A673 (cell line): ENCODE results near the gene ERFL. TPM values are rescaled to one million over a fixed set of nuclear protein-coding genes. Genes with fewer than 3 reads are reported as not detected.

Experiments used
- BruUV-seq: library from RNA; stranded (reverse); fragments of 400-500 nt; replicated peaks from 2 replicates; lab custom pipeline; 2021; lab: Mats Ljungman, UMichigan
- CTCF ChIA-PET: fragments of 300-600 bp; sonication (Branson Sonifier 250); formaldehyde crosslinking; loops from one replicate; lab custom pipeline; 2022; ENCODE audit warnings: antibody characterized with exemption; lab: Charles Lee
- POLR2A ChIA-PET: fragments of 300-600 bp; sonication (Branson Sonifier 250); formaldehyde crosslinking; loops from one replicate; lab custom pipeline; 2022; ENCODE audit warnings: antibody characterized with exemption; ENCODE audit not compliant: low non-redundant PET; lab: Charles Lee
- DNase-seq: peaks from one replicate; pipeline ENCODE4 v3.0.0-alpha.2; 2015; ENCODE audit warnings: low spot score
- H3K27ac ChIP-seq: fragments of 200-600 bp; sonication (generic); 2 replicates; pipeline ENCODE4 v1.5.1; 2016; ENCODE audit warnings: mixed run types, low read depth, mild to moderate bottlenecking, mixed read lengths, antibody characterized with exemption, low read length; ENCODE audit not compliant: poor library complexity, severe bottlenecking
- H3K27me3 ChIP-seq: fragments of 200-600 bp; sonication (generic); replicated peaks from 2 replicates; pipeline ENCODE4 v1.6.1; 2017; ENCODE audit warnings: mixed run types, low read depth, mild to moderate bottlenecking, mixed read lengths, antibody characterized with exemption, low read length; ENCODE audit not compliant: insufficient read depth, poor library complexity
- H3K36me3 ChIP-seq: fragments of 200-600 bp; sonication (generic); 2 replicates; pipeline ENCODE4 v1.6.1; 2016; ENCODE audit warnings: mixed run types, mild to moderate bottlenecking, mixed read lengths, antibody characterized with exemption, low read length; ENCODE audit not compliant: insufficient read depth, poor library complexity, severe bottlenecking
- H3K4me1 ChIP-seq: fragments of 200-600 bp; sonication (generic); 2 replicates; pipeline ENCODE4 v1.6.1; 2017; ENCODE audit warnings: mixed run types, mild to moderate bottlenecking, mixed read lengths, antibody characterized with exemption, low read length; ENCODE audit not compliant: insufficient read depth, poor library complexity, severe bottlenecking
- H3K4me3 ChIP-seq: fragments of 200-600 bp; sonication (generic); 2 replicates; pipeline ENCODE4 v1.5.1; 2016; ENCODE audit warnings: low read depth, mixed run types, mild to moderate bottlenecking, mixed read lengths, low read length; ENCODE audit not compliant: poor library complexity, severe bottlenecking
- H3K9me3 ChIP-seq: fragments of 200-600 bp; sonication (generic); 2 replicates; pipeline ENCODE4 v1.6.1; 2016; ENCODE audit warnings: mixed run types, low read depth, mild to moderate bottlenecking, mixed read lengths, antibody characterized with exemption, low read length; ENCODE audit not compliant: poor library complexity, severe bottlenecking
- CTCF ChIP-seq: fragments of 300-800, 200-600 bp; sonication (generic); conservative IDR thresholded peaks from 2 replicates; pipeline ENCODE4 v1.5.1; 2017; ENCODE audit warnings: low read depth, mild to moderate bottlenecking, antibody characterized with exemption, low read length, moderate library complexity, mixed read lengths
- EZH2 ChIP-seq: fragments of 200-600 bp; sonication (generic); IDR thresholded peaks from 2 replicates; pipeline ENCODE4 v1.6.1; 2017; ENCODE audit warnings: borderline replicate concordance, low read depth, mild to moderate bottlenecking, mixed read lengths, antibody characterized with exemption, low read length; ENCODE audit not compliant: poor library complexity, severe bottlenecking
- intact Hi-C: fragments of 100-400 bp; cut with micrococcal nuclease; formaldehyde crosslinking; loops from one replicate; pipeline ENCODE4 v1.10.0; 2022; ENCODE audit not compliant: unreplicated experiment
- total RNA-seq: library from RNA; stranded (reverse); gene quantifications from 2 replicates; pipeline ENCODE4 v1.2.3, GENCODE V29; 2021

The ERFL gene
- total RNA-seq, 1 experiment from 2014 or later, result 0.95 TPM

- intact Hi-C loops, result no loop called here
- ChIA-PET CTCF (no interaction called here), POLR2A (no interaction called here)
- Histone ChIP-seq H3K27me3 (no peaks in the 10 kb centered on the region), H3K4me3 (no peak overlapping the region), H3K27ac (no peak overlapping the region), H3K4me1 (peaks cover 14% of the 10 kb centered on the region), H3K9me3 (no peaks in the 10 kb centered on the region), H3K36me3 (no peaks in the 10 kb centered on the region)
- BruUV-seq, result no TSS peak
- TF ChIP-seq EZH2 (no peak), CTCF (no peak)
- no peak for DNase-seq
These were observed 3.8 kb downstream of the ERFL start for GRCh38 chr19:41924151-41925145.

GRCh38 chr19:41923045-41923788, 5.0 kb downstream of the ERFL start:
- CTCF ChIA-PET, result no interaction called here

GRCh38 chr19:41922585-41922984, 5.7 kb downstream of the ERFL start:
- peaks cover 4% of the 10 kb centered on the region for H3K4me1 ChIP-seq
- DNase-seq, result no peak
- CTCF ChIA-PET, result no interaction called here
- intact Hi-C loops, result no loop called here
- no peaks in the 10 kb centered on the region for H3K36me3 ChIP-seq
- BruUV-seq, result no TSS peak
- H3K4me3 ChIP-seq, result no peak overlapping the region
- TF ChIP-seq EZH2 (no peak), CTCF (no peak)
- no peaks in the 10 kb centered on the region for H3K27me3 ChIP-seq
- no peaks in the 10 kb centered on the region for H3K9me3 ChIP-seq
- H3K27ac ChIP-seq, result no peak overlapping the region
- POLR2A ChIA-PET, result no interaction called here

More at GRCh38 chr19:41923045-41923788, 5.0 kb downstream of the ERFL start:
- no peaks in the 10 kb centered on the region for H3K36me3 ChIP-seq
- DNase-seq, result no peak
- no peak overlapping the region for H3K27ac ChIP-seq
- peaks cover 4% of the 10 kb centered on the region for H3K4me1 ChIP-seq
- H3K9me3 ChIP-seq, result no peaks in the 10 kb centered on the region
- H3K27me3 ChIP-seq, result no peaks in the 10 kb centered on the region
- TF ChIP-seq CTCF, result no peak
- no peak for TF ChIP-seq EZH2
- POLR2A ChIA-PET, result no interaction called here
- intact Hi-C loops, result no loop called here
- no TSS peak for BruUV-seq
- no peak overlapping the region for H3K4me3 ChIP-seq
